HG02870 (cell line): ENCODE measurements around the gene IGF1R.
"Not testable (repeated sequence)": the region's sequence is repeated elsewhere in the genome, so short reads cannot be mapped to it uniquely, and the experiment has no call there.

Source experiments
- ATAC-seq: cut with Tn5 transposase; IDR thresholded peaks from one replicate; pipeline ENCODE4 v1.9.1; 2021; ENCODE audit warnings: mild to moderate bottlenecking, moderate library complexity; ENCODE audit not compliant: unreplicated experiment

The IGF1R gene

DNA sequence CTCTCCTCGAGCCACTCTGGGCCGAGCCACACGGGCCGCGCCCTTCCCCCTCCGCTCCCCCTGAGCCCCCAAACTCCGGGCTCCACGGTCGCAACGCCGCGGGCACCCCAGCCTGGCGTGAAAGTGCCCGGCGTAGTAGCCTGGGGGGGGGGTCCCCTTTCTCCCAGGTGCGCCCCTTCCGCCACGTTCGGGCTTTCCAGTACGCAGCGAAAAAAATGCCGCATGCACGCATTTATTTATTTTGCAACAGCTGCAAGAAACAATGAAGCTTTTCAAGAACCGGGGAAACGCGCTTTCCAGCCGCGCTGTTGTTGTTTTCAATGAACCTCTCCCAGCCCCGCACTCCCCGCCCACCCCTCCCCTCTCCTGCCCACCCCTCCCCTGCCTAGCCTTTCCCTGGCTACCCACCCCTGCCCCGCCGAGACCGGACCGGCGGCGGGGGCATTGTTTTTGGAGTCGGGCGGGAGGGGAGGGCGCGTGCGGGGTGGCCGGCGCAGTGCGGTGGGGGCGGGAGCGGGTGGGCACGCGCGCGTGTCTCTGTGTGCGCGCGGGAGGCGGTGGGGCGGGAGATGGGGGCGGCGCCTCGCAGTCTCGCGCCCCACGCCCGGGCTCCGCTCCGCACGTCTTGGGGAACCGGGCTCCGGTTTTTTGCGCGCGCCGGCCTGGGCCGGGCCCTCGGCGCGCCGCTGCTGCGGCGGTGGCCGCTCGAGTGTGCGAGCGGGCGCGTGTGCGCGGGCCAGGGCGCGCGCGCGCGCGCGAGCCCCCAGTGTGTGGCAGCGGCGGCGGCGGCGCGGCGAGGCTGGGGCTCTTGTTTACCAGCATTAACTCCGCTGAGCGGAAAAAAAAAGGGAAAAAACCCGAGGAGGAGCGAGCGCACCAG lies at the start of gene IGF1R:
Gene IGF1R, plus strand, starts transcription at position 766 of the 880 bp plus-strand sequence. CDS start 1,043 bp downstream, outside the sequence.
- peak; percentile 64 for ATAC-seq

DNA sequence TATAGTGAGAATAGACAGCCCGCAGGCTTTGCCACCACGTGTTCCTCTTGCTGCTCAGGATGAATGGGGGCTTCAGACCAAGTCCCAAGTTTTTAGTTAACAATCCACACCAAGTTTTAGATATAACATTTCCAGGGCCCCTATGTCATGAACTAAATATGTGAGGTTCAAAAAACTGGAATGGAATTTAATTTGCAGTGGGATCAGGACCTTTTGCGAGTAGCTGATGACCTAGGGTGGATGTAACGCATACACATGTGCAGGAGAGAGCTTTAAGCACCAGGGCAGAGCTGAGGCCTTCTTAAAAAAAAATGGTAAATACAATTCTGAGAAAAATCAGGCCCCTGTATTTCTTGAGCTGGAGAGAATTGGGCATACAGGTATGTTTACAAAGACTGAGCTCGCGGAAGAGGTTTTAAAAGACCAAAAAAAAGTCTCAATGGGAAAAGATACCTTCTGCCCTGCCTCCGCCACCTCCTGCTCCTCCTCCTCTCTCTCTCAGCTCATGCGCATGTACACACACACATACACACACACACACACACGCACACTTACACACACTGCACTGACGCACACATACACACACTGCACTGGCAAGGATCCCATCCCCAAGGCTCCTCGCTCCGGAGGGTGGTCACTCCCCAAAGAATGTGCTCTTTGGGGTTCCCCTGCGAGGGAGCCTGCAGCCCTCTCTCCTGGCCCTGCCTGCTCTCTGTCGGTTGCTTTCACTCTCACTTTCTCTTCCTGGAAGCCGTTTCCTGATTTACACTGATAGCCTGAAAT lies 48.2 kb upstream of the IGF1R start:
- ATAC-seq: peak; percentile 84

DNA sequence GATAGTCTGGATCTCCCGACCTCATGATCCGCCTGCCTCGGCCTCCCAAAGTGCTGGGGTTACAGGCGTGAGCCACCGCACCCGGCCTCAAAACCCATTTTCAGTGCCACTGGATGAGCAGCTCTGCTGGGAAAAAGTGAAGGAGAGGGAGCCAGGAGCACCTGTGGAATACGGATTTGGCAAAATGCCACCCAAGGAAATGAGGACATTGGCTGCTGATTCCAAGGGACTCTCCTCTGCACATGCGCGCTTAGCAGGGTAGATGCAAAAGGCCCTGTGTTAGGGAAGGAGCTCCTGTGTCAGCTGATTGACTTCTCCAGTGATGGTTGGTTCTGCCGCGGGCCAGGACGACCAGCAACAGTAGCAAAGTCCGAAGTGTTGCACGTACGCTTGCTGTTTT lies 43.4 kb upstream of the IGF1R start:
- no peak for ATAC-seq

DNA sequence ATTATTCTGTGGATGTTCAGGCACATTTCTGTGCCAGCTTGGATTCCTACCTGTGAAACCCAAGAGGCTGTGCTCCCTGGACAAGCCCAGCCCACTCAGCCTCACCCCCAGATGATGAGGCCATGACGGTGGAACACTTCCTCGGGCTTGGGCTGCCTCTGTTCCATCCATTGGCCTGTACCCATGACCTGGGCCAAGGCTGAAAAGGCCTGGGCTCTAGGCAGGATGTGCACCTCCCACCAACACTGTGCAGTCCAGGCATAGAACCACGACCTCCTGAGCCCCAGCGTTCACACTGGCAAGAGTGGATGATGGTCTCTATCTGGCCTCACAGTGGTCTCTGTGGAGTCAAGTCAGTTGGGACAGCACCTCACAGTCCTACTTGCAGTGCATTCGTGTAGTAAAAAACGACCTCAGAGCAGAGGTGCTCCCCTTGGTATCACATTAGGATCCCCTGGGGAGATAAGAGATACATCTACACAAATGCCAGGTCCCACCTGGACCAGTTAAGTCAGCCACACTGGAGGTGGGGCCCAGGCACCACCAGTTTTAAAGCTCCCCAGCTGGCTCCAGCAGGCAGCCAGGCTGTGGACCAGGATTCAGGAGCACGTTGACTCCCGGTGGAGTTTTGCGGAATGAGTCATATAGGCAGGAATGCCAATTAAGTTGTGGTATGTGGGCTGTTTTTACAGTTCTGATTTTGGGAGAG lies 39.0 kb upstream of the IGF1R start:
- no peak for ATAC-seq

DNA sequence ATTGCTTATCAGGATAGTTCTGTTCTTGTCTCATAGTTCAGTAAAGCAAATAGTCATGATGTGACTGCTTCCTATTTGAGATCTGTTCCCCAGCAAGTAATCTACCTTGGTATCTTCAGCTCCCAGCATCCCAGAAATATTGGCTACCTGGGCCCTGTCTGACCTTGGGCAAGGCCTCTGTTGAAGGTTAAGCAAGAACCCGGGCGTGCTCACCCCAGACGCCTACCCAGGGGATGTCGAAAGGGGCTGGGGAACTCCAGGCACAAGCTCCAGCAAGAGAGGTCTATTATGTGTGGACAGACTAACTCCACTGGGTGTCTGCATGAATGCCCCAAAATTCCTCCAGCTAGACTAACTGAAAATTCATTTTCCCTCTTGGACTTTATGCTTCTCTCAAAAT lies 37.3 kb upstream of the IGF1R start:
- no peak for ATAC-seq

DNA sequence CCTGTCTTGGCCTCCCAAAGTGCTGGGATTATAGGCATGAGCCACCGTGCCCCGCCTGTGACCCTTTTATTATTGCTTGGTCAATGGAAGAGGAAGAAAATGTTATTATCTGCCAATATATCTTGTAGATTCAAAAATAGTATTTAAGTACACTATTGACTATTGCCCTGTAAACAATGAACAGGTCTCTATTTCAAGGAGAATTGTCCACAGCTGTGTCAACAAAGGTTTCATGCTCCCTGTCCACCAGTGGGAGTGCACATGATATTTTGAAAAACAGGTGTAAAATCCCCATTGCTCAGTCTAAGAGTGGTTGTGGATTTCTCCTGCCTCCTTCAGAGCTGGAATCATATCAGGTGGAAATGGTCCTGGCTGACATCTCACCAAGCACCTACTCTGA lies 36.5 kb upstream of the IGF1R start:
- ATAC-seq: no peak

DNA sequence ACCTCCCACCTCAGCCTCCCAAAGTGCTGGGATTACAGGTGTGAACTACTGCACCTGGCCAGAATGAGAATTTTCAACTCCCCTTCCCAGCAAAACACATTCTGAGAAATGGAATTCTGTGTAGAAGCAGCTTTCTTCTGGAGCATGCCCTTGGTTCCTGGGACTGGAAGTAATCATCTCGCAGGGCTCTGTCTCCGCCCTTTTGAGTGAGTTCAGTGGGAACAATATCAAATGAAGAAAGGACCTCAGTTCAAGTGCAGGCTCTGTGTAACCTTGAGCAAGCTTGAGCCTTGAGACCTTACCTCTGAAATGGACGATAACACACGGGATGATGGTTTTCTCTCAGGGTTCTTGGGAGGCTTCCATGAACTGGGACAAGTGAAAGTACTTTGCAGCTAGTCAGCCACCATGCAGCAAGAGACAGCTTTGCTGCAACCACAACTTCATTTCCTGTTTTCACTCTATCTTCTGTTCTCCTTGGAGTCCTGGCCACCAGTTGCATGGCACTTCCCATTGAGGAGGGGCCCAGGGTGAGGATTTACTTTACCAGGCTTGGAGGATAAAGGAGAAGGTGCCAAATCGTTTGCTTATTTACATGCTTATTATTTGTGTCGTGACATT lies 35.7 kb upstream of the IGF1R start:
- no peak for ATAC-seq

DNA sequence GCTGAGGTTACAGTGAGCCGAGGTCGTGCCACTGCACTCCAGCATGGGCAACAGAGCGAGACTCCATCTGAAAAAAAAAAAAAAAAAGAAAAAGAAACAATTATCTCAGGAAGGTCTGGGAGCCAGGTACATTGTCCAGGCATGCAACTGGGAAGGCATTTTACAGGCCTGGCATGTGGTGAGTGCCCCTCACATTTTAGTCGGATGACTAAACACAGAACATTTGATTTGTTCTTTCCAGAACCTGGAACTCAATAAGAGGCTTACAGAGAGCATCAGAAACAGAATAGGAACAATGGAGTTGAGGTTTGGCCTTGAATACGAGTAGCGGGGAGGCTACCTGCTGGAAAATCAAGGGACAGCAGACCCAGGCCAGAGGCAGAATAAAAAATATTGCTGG lies 33.7 kb upstream of the IGF1R start:
- no peak for ATAC-seq

DNA sequence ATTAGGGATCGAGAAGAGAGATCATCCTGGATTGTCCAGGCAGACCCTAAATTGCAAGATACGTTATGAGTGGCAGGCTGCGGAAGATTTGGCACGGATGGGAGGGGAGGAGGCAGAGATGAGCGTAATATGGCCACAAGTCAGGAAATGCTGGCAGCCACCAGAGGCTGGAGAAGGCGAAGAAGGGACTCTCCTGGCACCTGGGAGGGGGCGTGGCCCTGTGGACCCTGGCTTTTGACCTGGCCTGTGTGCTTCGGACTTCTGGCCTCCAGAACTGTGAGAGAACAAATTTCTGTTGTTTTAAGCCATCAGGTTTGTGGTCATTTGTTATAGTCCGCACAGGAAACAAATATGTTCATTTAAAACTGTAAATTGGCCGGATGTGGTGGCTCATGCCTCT lies 31.9 kb upstream of the IGF1R start:
- ATAC-seq: no peak

DNA sequence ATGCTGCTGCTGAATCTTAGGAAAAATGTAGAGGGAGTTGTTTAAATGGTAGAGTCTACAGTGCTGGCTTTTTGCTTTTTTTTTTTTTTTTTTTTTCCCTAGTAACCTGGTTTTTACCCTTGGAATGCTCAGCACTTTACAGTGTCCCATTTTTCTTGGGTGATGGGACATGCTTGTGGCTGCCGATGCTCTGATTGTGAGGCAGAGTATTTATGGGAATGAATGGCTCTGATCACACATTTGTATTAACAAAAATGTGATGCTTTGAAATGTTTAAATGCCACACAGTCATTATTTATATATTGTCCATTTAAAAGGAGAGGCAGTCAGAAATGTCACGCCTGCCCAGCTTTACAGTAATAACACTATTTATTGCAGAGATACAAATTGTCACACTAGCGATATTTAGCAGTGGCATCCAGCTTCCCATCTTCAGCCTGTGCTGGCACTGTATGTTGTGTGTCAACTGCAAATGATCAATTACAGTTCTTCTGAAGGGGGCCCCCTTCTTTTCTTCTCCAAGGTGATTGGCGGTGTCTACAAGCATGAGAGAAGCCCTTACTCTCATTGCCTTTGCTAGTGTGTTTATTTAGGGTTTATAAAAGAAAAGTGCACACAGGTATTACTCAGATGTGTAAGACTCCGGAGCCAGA lies 30.9 kb upstream of the IGF1R start:
- no peak for ATAC-seq

DNA sequence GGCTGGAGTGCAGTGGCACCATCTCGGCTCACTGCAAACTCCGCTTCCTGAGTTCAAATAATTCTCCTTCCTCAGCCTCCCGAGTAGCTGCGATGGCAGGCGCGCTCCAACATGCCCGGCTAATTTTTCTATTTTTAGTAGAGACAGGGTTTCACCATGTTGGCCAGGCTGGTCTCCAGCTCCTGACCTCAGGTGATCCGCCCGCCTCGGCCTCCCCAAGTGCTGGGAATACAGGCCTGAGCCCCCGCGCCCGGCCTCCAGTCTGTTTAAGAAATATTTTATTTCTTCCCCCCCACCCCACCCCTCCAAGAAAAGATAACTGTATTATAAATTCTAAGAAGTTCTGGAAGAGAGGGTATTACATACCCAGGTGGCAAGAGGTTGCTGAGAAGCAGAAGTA lies 29.8 kb upstream of the IGF1R start:
- not testable (repeated sequence) for ATAC-seq

DNA sequence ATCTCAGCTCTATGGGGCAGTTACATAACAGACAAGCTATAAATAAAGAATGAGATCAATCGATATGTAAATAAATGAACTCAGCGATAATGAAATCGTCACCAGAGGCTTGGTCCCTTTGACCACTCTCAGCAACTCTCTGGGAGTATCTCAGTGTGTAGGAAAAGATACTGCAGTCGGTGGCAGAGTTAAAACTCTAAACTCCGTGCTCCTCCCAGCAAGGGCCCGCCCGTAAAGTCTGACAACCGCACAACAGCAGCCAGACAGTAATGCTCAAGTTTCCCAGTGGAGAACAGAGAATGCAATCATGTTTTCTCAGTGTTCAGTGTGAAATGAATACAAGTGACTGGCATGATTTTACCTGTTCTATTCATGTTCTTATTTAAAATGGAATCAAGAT lies 28.3 kb upstream of the IGF1R start:
- ATAC-seq: no peak

DNA sequence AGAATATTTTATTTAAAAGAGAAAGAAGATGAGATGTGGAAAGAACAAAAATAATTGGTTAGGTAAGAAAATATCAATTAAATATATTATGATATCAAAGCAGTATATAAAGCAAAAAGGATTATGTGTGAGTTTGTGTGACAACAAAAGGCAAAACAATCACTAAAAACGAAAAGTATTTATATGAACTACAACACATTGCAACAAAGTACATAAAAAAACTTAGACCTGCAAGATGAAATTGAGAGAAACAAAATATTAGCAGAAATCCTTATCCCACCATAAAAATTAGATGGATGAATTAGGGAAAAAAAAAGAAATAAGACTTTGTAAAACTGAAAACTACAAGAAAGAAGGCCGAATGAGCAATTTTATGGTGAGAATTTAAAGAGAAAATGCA lies 27.3 kb upstream of the IGF1R start:
- no peak for ATAC-seq

DNA sequence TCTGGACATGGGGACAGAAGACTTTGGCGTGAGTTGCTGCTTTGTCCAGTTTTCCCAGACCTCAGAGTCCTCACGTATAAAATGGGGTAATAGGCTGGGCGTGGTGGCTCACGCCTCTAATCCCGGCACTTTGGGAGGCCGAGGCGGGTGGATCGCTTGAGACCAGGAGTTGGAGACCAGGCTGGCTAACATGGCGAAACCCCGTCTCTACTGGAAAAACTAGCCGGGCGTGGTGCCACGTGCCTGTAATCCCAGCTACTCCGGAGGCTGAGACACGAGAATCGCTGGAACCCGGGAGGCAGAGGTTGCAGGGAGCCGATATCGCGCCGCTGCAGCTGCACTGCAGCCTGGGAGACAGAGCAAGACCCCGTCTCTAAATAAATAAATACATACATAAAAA lies 22.7 kb upstream of the IGF1R start:
- ATAC-seq: no peak

DNA sequence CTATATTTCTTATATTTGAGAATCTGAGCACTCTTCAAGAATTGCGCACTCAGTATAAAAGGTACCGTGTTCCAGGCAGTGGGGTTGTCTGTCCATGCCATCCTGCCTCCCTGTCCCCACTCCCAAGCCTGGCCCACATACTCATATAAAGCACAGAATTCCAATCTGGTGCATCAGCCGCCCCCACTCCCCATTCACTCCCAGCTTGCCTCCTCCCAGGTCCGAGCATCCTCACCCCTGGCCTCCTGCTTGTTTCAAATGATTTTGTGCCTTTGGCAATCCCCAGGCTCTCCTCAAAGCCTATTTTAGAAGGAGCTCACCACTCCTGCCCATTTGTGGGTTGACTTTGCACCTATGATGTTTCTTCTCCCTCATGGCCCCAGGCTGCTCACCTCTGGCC lies 22.2 kb upstream of the IGF1R start:
- ATAC-seq: no peak

DNA sequence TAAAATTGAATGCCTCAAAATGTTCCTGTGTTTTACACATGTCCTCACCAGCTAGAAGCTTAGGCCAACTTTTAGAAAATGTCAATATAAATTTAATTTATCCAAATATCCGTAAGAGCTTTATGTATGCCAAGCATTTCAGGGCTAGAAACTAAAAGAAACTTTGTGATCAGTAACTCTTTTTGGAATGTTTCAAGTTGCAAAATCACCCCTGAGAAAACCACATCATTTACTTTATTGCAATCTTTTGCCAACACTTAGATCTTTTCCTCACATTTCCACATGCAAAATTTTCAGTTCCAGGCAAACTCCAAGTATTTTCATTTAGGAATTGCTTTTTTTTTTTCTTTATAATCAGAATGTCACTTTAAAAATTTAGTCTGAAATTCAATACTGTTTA lies 20.1 kb upstream of the IGF1R start:
- ATAC-seq: no peak

DNA sequence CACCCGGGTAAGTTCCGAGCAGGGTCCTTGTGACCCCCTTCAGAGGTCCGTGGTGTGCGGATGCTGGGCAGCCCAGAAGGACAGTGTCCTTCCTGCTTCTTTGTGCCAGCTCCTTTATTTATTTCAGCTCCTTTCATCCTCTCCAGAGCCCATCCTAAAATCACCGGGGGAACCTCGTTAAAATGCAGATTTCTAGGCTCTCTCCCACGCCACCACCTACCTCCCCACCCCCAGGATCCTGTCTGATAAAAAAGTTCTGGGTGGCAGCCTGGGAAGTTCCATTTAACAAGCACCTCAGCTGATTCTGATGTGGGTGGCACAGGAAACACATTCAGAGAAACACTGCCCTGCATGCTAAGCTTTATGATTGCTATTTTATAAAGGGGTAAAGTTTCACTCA lies 12.5 kb upstream of the IGF1R start:
- no peak for ATAC-seq

DNA sequence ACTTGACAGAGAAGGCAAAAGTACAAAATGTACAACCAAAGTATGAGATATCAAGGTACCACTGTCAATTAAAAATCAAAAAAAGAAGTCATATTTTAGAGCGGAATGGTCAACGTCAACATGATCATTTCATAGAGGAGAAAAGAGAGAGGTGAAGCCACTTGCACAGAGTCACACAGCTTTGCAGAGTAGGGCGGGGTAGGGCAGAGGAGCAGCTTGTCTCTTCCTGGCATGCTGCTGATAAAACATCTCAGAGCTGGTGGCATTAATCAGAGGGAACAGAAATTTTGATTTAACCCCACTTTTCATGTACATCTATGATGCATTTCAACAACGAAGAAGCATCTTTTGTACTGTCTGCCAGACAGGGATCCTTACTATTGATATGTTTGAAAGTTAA lies 5.2 kb upstream of the IGF1R start:
- ATAC-seq: no peak

DNA sequence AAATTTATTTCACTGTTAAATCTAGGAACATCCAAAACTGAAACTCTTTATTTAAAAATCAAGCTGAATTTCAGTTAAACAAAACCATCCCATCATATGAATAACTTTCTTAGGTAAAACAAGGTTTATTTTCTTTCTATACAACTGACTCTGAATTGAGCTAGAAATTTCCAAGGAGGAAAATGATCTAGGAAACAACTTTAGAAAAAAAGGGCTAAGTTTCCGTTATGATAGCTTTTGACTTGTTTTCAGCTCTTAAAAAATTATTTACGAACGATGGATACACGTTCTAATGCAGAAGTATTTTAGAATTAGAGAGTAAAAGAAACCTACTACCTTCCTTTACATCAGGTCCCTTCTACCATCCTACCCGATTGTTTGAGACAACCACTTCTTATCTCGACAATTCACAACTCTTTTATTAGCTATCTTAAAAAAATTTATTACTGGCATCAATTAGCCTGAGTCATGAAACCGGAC lies 1.8 kb upstream of the IGF1R start:
- ATAC-seq: no peak

DNA sequence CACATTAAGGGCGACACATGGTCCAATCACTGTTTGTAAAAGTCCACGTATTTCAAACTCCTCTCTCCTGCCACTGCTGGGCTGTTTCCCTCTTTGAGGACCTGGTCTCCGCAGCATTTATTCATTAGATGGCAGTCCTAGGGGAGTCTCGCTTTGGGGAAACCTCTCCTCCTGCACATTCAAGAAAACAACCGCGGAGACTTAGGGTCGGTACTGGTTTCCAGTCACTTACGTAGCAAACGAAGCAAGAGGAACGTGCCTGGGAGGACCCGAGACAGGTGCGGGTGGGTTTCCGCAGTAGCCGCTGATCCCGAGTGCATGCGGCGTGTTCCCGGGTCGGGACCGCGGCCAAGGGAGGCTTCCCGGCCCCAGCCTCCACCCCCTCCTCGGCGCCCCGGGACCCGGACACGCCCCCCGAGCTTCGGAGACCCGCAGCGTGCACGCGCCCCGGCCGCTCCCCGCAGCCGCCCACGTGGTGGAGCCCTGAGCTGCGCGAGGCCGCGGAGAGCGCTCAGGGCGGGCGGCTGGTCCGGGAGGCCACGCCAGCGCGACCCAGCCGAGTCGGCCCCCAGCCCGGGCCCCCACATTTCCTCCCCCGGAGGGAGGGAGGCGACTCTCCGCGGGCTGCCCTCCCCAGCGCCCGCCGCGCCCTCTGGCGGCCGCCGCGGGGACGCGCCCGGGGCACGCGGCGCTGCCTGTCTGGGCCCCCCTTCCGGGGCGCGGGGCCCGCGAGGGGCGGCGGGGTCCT lies 1.1 kb upstream of the IGF1R start:
- peak; percentile 35 for ATAC-seq
